GM21576 (cell line): ENCODE measurements around the gene USP50.
"Not testable (repeated sequence)": the region's sequence is repeated elsewhere in the genome, so short reads cannot be mapped to it uniquely, and the experiment has no call there.

Experiments used
- ATAC-seq: cut with Tn5 transposase; IDR thresholded peaks from one replicate; pipeline ENCODE4 v1.9.1; 2021; ENCODE audit warnings: mild to moderate bottlenecking, moderate library complexity; ENCODE audit not compliant: unreplicated experiment

USP50 gene

DNA sequence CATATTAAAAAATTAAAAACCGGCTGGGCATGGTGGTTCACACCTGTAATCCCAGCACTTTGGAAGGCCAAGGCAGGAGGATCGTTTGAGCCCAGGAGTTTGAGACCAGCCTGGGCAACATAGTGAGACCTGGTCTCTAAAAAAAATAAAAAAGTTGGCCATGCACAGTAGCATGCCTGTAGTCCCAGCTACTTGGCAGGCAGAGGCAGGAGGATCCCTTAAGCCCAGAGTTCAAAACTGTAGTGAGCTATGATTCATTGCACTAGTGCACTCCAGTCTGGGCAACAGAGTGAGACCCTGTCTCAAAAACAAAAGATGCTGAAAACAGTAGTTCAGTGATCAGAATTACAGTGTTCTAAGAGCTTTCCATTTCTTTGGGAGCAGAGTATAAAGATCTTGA lies 40.8 kb downstream of the USP50 start:
- ATAC-seq, result not testable (repeated sequence)

GRCh38 chr15:50503144-50503543 lies 43.3 kb downstream of the USP50 start:
- ATAC-seq, result no peak

- ATAC-seq, result no peak
These were observed 44.7 kb downstream of the USP50 start for GRCh38 chr15:50501815-50502214.

- no peak for ATAC-seq
These were observed 46.1 kb downstream of the USP50 start for GRCh38 chr15:50500352-50500751.

GRCh38 chr15:50496692-50497091 lies 49.8 kb downstream of the USP50 start:
- no peak for ATAC-seq

DNA sequence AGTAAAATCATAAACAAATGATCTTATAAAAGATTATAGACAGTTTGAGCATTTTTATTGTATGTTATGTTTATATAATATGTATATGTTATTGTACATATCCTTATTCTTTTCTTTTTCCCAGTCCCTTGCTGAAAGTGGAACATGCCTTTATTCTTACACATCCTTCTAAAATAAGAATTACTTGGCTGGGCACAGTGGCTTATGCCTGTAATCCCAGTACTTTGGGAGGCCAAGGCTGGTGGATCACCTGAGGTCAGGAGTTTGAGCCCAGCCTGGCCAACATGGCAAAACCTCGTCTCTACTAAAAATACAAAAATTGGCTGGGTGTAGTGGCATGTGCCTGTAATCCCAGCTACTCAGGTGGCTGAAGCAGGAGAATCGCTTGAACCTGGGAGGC lies 51.9 kb downstream of the USP50 start:
- ATAC-seq, result not testable (repeated sequence)

- no peak for ATAC-seq
These were observed 52.8 kb downstream of the USP50 start for GRCh38 chr15:50493625-50494024.

GRCh38 chr15:50487287-50487686 lies 59.2 kb downstream of the USP50 start:
- ATAC-seq, result no peak

- ATAC-seq, result no peak
These were observed 61.1 kb downstream of the USP50 start for GRCh38 chr15:50485389-50485788.

DNA sequence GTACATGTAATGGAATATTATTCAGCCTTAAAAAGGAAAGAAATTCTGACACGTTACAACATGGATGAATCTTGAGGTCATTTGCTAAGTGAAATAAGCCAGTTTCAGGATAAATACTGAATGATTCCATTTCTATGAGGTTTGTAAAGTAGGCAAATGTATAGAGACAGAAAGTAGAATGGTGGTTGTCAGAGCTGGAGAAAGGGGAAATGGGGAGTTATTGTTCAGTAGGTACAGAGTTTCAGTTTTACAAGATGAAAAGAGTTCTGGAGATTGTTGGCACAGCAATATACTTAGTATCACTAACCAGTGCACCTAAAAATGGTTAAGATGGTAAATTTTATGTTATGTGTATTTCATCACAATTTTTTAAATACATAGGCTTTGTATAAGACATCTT lies 61.7 kb downstream of the USP50 start:
- ATAC-seq, result no peak

DNA sequence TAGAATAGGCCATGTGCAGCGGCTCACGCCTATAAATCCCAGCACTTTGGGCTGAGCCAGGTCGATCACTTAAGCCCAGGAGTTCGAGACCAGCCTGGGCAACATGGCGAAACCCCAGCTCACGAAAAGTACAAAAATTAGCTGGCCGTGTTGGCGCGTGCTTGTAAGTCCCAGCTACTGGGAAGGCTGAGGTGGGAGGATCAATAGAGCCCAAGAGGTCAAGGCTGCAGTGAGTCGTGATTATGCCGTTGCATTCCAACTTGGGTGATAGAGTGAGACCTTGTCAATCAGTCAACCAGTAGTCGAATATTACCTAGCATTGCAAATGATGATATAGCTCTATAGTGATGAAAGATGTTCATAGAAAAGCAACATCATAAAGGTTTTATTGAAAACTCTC lies 70.3 kb downstream of the USP50 start:
- ATAC-seq, result no peak

GRCh38 chr15:50471072-50471471 lies 75.4 kb downstream of the USP50 start:
- no peak for ATAC-seq

GRCh38 chr15:50463423-50464358 lies 82.8 kb downstream of the USP50 start:
- ATAC-seq, result no peak

DNA sequence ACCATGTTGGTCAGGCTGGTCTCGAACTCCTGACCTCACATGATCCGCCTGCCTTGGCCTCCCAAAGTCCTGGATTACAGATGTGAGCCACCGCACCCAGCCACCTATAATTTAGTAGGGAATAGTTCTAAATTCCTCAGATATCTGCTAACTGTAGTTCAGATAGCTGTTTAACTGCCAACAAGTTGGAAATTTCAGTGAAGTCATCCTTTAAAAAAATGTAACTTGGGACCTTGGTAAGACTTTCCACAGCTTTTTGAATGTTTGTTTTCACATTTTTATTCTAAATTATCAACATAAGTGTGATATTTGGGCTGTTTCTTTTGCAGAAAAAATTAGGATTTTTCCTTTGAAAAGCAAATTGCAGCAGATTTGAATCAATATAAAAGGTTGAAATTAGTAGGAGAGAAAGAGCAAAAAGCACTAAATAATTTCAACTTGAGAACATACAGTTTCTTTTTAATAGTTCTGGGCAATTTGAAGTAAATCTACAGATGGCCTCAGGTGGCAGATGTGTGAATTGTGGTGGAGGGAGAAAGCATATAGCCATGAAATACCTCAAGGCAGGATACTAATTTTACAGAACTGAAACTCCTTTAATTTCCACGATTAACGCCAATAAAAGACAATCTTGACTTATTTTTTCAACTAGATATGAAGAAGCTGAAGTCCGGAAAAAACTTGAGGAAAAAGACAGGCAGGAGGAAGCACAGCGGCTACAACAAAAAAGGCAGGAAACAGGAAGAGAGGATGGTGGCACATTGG lies 87.9 kb downstream of the USP50 start:
- ATAC-seq, result no peak

- ATAC-seq, result no peak
These were observed 93.5 kb downstream of the USP50 start for GRCh38 chr15:50452927-50453326.
